GM21723 (cell line): ENCODE results near the gene FAF1.

Experiments used
- ATAC-seq: cut with Tn5 transposase; IDR thresholded peaks from one replicate; pipeline ENCODE4 v1.9.1; 2021; ENCODE audit warnings: mild to moderate bottlenecking, moderate library complexity; ENCODE audit not compliant: unreplicated experiment

Gene FAF1

DNA sequence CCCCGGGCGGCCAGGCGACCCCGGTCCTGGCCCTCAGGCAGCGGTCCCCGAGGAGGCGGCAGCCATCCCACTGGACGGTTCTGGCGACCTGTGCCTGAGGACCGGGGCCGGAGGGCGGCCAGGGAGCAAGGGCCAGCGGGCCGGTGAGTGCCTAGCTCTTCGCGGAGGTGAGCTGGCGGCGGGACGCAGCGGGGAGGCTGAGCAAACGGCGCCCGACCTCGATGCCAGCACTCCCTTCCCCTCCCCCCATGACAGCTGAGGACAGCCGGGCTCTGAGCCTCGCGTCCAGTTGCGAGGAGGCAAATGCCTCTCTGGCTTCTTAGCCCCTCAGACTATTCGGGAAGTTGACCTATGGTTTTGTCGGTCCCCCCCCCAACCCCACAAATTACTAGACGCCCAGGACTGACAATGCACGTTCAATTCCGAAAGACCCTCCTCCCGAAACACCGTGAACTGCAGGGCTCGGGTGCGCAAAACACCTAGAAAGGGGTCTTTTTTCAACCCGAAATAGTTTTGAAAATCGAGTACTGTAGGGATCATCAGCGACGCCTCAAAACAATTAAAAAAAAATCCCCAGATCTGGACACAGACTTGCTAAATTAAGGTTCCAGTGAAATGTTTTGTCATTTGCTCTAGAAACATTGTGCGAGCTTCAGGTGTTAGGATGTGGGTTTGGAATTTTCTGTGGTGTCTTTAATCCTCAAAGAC is 18.2 kb upstream of the FAF1 start:
- peak; percentile 31 for ATAC-seq

DNA sequence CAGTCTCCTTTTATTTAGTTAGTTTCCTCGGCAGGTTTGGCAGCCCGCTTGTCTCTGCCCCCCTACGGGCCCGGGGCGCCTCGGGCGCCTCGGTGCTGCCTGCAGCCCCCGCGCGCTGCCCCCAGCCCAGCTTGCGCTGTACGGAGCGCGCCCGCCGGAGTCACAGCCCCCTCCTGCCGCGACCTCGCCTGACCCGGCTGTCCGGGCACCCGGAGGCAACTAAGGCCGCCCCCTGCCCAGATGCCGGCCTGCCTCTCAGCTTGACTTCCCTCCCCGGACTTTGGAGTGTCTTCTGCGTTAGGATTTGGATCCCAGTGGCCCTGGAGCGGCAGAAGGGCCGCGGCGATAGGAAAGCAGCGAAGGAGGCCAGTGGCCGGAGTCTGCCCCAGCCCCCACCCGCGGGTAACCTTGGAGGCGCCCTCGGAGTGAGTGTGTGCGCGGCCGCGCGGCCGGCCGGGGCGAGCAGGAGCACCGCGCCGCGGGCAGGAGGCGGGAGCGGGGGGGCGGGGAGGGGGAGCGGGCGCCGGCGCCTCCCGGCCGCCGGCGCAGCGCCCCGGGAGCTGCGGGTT is 17.6 kb upstream of the FAF1 start:
- peak; percentile 54 for ATAC-seq

DNA sequence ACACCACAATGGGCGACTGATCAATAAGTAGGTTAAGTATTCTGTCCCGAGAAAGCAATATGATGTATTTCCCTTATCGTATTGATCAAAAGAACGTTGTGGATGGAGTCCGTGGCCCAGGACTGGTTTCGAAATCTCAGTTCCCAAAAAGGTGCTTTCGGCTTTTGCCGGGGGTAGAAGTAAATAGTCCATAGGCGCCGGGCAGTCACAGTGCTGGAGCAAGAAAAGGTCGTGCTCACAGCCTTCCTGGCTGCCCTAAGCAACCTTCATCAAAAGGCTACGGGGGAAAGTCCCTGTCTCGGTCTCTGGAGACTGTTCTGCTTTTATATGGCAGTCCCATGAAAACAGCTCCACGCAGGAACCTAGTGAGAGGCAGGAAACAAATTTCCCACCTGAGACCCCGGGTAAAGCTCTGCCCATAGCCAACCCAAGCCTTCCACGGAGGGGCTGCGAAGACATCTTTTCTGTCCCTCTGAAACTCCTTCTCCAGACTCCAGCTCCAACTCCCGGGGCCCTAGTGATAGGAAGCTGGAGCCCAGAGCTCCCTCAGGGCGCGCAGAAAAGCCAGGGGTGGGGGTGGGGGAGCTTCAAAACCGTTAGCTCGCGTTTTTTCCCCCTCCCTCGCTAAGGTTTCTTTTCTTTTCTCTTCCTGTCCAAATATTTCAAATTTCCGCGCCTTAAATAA is 17.0 kb upstream of the FAF1 start:
- ATAC-seq: peak; percentile 70

DNA sequence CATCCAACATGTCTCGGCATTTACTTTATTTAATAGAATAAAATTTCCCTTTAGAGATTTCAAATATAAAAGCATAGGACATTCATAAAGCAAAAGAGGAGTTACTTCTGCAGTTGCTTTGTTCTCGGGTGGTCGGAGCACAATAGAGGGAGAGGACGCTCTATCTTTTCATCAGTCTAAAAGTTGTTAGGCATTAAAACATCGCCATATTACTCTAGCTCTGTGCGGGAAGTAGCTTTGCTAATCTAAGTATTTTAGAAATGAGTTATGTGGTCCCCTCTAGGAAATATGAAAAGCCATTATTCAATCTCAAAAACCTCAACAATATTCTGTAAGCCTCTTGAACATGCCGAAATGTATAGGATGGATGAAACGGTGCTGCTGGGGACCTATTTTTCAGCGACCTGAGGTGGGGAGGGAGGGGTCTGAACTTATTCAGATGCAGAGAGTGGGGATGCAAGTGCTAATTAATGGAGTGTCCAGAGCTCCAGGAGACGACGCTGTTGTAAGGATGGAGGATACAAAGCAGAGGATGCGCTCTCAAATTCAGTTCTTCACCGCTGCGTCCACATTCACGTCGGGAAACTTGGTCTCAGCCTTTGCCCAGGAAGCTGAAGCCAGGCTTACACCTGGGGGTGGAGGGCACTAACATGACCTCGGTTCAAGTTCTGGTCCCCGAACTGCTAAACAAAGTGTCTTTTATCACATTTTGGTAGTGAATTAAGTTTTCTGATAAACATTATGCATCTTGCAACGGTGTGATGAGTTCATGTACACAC is 16.2 kb upstream of the FAF1 start:
- ATAC-seq: peak; percentile 12

DNA sequence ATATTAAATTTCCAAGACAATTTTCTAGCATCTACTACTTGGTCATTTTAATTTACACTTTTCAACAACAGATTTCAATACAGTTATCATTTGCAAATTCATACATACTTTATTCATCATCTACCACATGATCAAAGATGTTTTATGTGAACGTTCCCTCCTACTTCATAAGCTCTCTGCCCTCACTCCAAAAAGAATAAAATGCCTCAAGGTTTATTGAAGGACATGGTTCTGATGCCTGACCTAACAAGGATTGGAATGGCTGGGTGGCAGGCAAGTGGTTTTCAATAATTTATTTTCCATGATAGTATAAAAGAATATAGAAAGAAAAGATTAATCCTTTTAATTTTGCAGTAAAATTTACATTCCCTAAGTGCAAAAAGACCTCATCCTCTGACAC is 15.4 kb upstream of the FAF1 start:
- ATAC-seq: no peak

DNA sequence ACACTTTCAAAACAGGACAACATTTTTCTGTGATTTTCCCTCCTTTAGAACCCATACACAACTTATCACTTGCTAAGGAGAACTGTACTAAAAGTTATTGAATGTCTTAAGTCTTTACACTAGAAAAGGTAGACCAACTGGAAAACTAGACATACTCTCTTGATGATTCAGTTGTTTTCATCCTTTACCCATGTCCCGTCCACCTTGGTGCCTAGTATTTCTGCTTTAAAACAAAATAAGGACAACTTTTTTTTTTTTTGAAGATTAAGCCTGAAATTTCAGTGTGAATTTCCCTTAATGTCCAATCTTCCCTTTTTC is 14.5 kb upstream of the FAF1 start:
- ATAC-seq: no peak

DNA sequence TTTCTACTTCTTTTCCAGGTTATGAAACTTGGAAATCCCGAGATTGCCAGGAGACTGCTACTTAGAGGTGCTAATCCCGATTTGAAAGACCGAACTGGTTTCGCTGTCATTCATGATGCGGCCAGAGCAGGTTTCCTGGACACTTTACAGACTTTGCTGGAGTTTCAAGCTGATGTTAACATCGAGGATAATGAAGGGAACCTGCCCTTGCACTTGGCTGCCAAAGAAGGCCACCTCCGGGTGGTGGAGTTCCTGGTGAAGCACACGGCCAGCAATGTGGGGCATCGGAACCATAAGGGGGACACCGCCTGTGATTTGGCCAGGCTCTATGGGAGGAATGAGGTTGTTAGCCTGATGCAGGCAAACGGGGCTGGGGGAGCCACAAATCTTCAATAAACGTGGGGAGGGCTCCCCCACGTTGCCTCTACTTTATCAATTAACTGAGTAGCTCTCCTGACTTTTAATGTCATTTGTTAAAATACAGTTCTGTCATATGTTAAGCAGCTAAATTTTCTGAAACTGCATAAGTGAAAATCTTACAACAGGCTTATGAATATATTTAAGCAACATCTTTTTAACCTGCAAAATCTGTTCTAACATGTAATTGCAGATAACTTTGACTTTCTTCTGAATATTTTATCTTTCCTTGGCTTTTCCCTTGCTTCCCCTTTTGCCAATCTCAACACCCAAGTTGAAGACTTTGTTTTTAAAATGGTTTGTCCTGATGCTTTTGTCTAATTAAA is 14.0 kb upstream of the FAF1 start:
- no peak for ATAC-seq

DNA sequence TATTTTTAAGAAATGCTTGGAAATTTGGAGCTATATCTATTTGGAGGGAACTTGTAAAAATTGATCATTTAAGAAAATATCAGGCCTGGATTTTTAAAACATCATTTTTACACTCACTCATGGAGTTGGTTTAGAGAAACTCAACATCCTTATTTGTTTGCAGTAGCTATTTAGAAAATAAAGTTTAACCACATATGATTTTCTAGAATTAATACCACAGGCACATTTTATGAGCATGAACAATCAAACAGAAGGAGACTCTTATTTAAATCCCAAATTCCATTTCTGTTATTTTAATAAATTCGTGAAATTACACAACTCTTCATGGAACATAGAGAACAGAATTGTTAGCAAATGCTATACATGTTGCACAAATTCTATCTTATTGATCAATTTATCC is 13.2 kb upstream of the FAF1 start:
- no peak for ATAC-seq

DNA sequence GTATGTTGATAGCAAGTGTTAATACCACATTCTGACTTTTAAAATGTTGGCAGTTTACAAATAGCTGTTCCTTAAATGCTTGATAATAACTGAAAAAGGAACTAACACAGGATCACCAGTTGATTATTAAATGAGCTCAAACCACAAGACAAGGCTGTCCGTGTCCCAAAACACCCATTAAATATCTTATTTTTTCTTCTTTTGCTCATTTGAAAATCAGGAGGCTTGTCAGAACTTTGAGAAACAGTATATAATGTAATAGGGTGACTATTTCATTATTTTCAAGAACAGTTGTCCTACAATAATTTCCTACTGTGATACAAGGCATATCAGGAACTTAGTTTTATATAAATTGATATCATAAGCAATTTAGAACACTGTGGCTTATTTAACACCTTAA is 12.7 kb upstream of the FAF1 start:
- no peak for ATAC-seq

DNA sequence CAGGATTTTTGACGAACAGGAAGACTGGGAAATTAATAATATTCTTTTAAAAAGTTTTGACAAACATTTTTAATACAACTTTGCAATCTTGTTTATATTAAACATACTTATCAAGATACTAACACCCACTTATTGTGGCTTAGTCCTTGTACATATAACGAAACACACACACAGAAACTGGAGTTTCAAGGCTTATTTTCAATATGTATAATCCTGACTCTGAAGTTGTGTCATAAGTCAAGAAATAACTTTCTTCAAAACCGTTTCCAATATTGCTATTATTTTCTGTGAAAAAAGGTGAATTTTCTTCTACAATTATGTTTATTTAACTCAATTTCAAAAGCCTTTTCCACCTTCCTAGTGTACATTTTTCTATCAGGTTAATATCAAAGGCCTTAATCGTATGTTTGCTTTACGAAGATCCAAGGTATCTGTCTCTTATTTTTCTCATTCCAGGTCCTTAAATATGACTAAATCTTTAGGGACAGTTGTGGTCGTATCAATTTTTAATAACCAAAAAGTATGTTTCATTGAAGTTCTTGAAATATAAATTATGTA is 11.8 kb upstream of the FAF1 start:
- no peak for ATAC-seq

DNA sequence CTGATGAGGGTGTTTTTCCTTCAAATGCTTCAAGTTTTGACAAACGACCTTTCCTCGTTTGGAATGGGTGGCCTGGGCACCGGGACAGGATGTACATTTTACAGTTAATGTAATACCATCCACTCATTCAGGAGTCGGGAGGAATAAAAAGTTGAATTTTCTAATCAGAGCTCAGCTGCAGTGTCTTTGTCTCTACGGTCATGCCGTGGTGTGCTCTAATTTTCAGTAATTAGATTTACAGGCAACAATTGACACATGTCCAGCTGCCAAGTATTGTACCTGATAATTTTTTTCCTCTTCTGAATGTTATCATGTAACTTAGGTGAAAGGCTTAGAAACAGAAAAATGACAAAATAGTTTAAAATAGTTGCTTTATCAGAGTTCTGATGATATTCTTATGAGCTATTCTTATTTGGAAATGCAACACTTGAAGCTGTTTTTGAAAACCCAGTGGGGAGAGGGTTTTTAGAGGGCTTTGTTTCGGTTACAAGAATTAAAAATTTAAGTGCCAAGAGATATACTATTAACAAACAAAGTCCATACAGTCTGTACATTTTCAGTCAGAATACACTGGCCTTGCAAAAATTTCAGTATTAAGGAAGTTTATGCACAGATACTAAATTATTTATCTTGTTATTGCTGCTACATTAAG is 11.0 kb upstream of the FAF1 start:
- no peak for ATAC-seq

DNA sequence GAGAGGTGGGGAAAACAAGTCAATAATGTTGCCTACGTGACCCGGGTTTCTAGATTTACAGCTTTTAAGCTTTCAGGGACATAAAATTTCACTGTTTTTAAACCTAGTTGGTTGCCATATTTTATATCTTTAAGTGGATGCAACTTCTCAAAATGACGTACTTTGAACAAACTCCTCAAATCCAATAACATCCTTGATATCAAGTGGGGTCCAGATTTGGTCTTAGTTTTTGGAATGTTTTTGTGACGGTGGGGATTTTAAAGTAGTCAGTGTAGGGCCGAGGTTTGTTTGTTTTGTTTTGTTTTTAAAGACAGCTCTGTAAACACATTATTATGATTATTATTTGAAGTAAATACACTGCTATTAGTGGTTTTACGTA is 10.4 kb upstream of the FAF1 start:
- no peak for ATAC-seq

DNA sequence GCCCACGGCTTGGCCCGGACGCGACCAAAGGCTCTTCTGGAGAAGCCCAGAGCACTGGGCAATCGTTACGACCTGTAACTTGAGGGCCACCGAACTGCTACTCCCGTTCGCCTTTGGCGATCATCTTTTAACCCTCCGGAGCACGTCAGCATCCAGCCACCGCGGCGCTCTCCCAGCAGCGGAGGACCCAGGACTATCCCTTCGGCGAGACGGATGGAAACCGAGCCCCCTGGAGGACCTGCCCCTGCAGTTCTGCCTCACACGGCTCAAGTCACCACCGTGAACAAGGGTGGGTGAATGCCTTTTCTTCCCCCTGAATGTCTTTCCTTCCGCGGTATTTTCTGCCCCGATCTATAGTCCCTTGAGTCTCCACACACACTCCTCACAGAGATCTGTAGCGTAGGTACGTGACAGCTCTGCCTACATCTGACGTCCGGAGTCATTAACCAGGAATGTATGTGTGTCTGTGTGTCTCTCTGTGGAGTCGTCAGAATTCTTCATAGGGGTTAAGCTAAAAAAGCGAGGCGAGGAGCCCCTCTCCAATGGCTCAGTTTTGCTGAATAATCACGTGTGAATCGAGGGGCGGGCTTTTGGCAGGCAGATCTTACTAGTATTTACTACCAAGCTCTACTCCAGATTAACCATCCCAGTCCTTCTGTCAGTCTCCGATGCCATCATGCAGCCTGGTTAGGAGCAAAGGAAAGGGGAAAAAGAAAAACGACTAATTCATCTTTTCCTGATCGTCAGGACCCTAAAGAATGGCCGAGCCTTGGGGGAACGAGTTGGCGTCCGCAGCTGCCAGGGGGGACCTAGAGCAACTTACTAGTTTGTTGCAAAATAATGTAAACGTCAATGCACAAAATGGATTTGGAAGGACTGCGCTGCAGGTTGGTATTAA is 9.8 kb upstream of the FAF1 start, which contains the start of gene CDKN2C:
CDKN2C (plus strand) TSS at position 635 of the 898 bp plus-strand sequence; CDS start at position 759, 124 bp downstream.
- ATAC-seq: peak; percentile 31

DNA sequence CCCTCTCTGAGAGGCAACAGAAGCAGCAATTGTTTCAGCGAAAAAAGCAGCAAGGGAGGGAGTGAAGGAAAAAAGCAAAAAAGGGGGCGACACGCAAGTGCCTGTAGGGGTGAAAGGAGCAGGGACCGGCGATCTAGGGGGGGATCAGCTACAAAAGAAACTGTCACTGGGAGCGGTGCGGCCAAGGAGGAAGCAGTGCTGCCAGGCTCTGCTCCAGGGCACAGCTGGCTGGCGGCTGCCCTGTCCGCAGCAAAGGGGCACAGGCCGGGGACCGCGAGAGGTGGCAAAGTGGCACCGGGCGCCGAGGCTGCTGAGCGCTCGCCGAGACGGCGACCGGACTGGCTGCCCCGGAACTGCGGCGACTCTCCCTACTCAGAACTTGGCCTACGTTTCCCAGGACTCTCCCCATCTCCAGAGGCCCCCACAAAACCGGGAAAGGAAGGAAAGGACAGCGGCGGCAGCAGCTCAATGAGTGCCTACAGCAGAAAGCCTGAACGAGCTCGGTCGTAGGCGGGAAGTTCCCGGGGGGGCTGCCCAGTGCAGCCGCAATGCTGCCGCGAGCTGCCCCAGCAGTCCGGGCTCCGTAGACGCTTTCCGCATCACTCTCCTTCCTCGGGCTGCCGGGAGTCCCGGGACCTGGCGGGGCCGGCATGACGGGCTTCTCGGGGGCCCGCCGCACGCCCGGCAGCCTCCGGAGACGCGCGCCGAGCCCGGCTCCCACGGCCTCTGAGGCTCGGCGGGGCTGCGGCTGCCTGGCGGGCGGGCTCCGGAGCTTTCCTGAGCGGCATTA is 8.9 kb upstream of the FAF1 start:
- ATAC-seq: peak; percentile 19

DNA sequence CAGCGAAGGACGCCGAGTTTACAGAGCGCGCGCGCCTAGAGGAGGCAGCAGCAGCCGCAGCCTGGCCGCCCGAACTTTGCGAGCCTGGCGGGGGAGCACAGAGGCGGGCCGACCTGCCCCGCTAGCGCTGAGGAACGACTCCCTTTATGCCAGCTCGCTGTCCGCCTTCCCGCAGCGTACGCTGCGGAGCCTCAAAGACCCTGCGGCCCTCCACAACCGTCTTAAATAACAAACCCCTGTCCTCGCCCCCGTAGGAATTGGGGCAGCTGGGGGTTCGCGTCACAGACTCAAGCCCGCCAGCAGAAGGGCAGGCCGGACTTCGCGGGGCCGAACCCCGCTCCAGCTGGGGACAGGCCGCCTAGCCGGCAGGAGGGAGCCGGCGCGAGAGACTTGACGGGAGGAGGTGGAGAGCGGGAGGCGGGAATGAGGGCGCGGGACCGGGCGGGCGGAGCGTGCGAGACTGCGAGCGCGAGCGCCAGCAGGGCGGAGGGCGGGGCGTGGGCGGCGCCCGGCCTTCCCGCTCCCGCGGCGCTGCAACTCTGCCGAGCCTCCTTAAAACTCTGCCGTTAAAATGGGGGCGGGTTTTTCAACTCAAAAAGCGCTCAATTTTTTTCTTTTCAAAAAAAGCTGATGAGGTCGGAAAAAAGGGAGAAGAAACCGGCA is 8.2 kb upstream of the FAF1 start:
- peak; percentile 73 for ATAC-seq

DNA sequence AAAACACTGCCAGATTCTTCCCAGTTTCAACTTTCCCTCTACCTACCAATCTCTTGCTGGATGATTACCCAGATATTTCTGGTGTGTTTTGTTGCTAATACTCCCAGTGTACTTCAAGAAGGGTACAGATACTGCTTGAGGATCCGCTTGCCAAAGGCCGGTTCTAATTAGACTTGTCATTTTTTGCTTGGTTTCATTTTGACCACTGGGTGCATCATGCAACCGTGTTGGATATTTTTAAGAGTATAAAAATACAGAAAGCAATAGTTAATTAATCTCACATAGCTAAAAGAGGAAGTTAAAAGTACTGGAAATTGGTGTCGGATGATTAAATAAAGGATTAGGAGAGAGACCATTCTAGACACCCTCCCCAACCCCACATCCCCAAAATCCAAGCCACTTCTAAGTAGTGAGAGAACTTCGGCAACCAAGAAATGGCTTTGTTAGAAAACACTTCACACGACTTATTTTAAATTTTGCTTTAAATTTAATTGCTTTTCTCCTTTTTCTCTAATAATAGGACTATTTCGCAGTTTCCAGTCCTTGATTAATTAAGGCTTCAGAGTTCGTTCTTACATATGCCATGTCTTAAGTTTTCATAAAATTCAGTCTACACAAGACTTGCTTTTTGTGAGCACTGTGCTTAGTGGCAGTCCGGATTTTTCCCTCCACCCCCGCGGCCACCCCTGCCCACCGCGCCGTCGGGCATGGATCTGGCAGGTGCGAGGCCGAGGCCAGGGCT is 7.5 kb upstream of the FAF1 start:
- no peak for ATAC-seq

DNA sequence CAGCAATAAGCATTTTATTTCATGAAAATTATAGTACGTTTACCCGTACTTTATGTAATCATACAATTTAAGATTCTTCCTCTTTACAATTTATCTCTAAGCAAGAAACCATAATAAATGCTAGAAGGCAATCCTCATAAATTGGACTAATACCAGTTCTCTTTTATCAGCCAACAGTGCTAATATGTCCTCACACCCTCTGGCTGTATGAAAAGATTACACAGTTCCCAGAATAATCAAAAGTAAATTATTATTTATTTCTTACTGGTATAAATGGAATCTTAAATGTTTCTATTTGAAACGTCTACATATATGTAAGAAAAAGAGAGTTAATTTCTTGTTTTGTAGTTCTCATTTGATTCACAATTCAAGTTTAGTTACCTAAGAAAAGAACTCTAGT is 6.9 kb upstream of the FAF1 start:
- no peak for ATAC-seq
